ENCODE results near the gene RAE1. TPM values are rescaled to one million over a fixed set of nuclear protein-coding genes. Genes with fewer than 3 reads are reported as not detected.

Gene RAE1
- total RNA-seq, 1 experiment from 2014 or later, result 46.3 TPM

DNA sequence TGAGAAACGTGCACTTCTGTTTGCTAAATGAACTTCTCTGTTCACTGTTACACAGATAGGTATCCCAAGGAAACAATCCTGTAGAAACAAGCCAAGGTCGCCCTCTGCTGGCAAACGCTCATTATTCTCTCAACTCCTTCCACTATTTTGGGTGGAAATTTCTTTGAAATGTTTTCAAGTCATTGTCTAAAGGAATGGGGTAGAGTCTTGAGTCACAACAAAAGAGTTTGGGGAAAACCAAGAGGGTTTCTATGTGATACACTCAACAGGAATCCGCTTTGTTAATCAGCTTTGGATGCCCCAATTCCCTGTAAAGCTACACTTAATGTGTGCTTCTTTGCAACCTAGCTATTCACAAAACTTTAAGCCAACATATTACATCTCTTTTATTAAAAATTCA, 4.6 kb upstream of the RAE1 start:
- H3K27me3 ChIP-seq (ENCODE audit: insufficient read depth, low read length), result no peaks in the 10 kb centered on the region
- ChIA-PET POLR2A (interaction anchor here (1.6 kb wide), 1 partner anchor 256 kb away, joined by 4 read pairs; no protein-coding TSS in a partner anchor), RAD21 (ENCODE audit: low non-redundant PET in 1 of 2, low total read pairs in 2 of 2, uncharacterized antibody in 2 of 2, unreplicated experiment in 2 of 2) (interaction anchor here (1.0 to 1.5 kb wide), 3 partner anchors 14 to 257 kb away, joined by 4 read pairs; no protein-coding TSS in a partner anchor), CTCF (interaction anchor here (1.0 to 3.5 kb wide), 8 partner anchors 12 to 259 kb away, joined by 3 to 21 read pairs (median 5); no protein-coding TSS in a partner anchor)
- TF ChIP-seq, protein P1, sequence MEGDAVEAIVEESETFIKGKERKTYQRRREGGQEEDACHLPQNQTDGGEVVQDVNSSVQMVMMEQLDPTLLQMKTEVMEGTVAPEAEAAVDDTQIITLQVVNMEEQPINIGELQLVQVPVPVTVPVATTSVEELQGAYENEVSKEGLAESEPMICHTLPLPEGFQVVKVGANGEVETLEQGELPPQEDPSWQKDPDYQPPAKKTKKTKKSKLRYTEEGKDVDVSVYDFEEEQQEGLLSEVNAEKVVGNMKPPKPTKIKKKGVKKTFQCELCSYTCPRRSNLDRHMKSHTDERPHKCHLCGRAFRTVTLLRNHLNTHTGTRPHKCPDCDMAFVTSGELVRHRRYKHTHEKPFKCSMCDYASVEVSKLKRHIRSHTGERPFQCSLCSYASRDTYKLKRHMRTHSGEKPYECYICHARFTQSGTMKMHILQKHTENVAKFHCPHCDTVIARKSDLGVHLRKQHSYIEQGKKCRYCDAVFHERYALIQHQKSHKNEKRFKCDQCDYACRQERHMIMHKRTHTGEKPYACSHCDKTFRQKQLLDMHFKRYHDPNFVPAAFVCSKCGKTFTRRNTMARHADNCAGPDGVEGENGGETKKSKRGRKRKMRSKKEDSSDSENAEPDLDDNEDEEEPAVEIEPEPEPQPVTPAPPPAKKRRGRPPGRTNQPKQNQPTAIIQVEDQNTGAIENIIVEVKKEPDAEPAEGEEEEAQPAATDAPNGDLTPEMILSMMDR (IDR thresholded peaks at IDR 0.05 in 2 of 3, conservative IDR thresholded peaks at IDR 0.05 in 1 of 3; ENCODE audit: borderline replicate concordance in 1 of 3, insufficient read depth in 1 of 3, low read depth in 2 of 3, low read length in 2 of 3), result peak; percentile 61 to 87 (median 81)
- no peak for TF ChIP-seq POLR2A (IDR thresholded peaks at IDR 0.05; ENCODE audit: borderline replicate concordance, extremely low read depth, insufficient read depth, insufficient read length)
- TF ChIP-seq JUND (IDR thresholded peaks at IDR 0.05), result no peak
- TF ChIP-seq CBX3 (IDR thresholded peaks at IDR 0.05; ENCODE audit: low read depth), result no peak
- no peak for TF ChIP-seq ZFX (IDR thresholded peaks at IDR 0.05)
- no peak for TF ChIP-seq POLR2AphosphoS5 (IDR thresholded peaks at IDR 0.05; ENCODE audit: low read depth, low read length)
- no peak for TF ChIP-seq EGR1 (IDR thresholded peaks at IDR 0.05; ENCODE audit: low read depth)
- TF ChIP-seq, protein P2, sequence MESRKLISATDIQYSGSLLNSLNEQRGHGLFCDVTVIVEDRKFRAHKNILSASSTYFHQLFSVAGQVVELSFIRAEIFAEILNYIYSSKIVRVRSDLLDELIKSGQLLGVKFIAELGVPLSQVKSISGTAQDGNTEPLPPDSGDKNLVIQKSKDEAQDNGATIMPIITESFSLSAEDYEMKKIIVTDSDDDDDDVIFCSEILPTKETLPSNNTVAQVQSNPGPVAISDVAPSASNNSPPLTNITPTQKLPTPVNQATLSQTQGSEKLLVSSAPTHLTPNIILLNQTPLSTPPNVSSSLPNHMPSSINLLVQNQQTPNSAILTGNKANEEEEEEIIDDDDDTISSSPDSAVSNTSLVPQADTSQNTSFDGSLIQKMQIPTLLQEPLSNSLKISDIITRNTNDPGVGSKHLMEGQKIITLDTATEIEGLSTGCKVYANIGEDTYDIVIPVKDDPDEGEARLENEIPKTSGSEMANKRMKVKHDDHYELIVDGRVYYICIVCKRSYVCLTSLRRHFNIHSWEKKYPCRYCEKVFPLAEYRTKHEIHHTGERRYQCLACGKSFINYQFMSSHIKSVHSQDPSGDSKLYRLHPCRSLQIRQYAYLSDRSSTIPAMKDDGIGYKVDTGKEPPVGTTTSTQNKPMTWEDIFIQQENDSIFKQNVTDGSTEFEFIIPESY (IDR thresholded peaks at IDR 0.05; ENCODE audit: extremely low read depth, insufficient replicate concordance, low read length), result no peak
- no peak for TF ChIP-seq SP1 (IDR thresholded peaks at IDR 0.05; ENCODE audit: low read depth)
- TF ChIP-seq RAD21 (IDR thresholded peaks at IDR 0.05; ENCODE audit: low read depth), result peak; percentile 90
- no peak for TF ChIP-seq ZNF274 (IDR thresholded peaks at IDR 0.05; ENCODE audit: low read depth, low read length)
- H3K9me3 ChIP-seq (ENCODE audit: control insufficient read depth in 1 of 2, insufficient read depth in 1 of 2, low read depth in 1 of 2, low read length in 2 of 2), result no peaks in the 10 kb centered on the region
- H3K4me1 ChIP-seq (ENCODE audit: control insufficient read depth in 1 of 2, insufficient read depth in 2 of 2, low read length in 2 of 2), result peaks cover 3 to 7% of the 10 kb centered on the region in 2 experiments; a peak in 3 of 4 replicates
- H3K27ac ChIP-seq (ENCODE audit: low read depth, low read length), result no peak overlapping the region
- no peaks in the 10 kb centered on the region for H4K20me1 ChIP-seq (ENCODE audit: insufficient read depth)
- BruUV-seq (replicated peaks), result no TSS peak
- no peaks in the 10 kb centered on the region for H3K36me3 ChIP-seq (ENCODE audit: control insufficient read depth in 1 of 2, insufficient read depth in 2 of 2, low read length in 2 of 2)
- ATAC-seq (peak; percentile 67), DNase-seq (ENCODE audit: low read depth, low spot score) (peak; percentile 55)
- H3K9me2 ChIP-seq (ENCODE audit: insufficient read depth), result no peaks in the 10 kb centered on the region
- no peak overlapping the region for H3K9ac ChIP-seq (ENCODE audit: low read length)
- intact Hi-C loops (cut with micrococcal nuclease), result loop anchor here (1.0 kb wide), 1 partner anchor 254 kb away; no protein-coding TSS in a partner anchor
- no peak overlapping the region for H3K4me2 ChIP-seq (ENCODE audit: low read length)
- H3K79me2 ChIP-seq (ENCODE audit: insufficient read depth, low read length), result no peaks in the 10 kb centered on the region; the same call in none of the 2 replicates
- no peak overlapping the region for H3K4me3 ChIP-seq (replicated peaks in 1 of 2; ENCODE audit: low read depth in 1 of 2, low read length in 2 of 2)
- peak overlapping the region; percentile 87 for H2AFZ ChIP-seq (ENCODE audit: low read depth, low read length, poor library complexity, severe bottlenecking)

Measured in HCT116 (cell line).